GM18517 (cell line): Measurements from ENCODE around the gene ADAM17.

Experiments used
- ATAC-seq: cut with Tn5 transposase; IDR thresholded peaks from one replicate; pipeline ENCODE4 v1.9.1; 2021; ENCODE audit warnings: mild to moderate bottlenecking, moderate library complexity; ENCODE audit not compliant: unreplicated experiment

Gene ADAM17

DNA sequence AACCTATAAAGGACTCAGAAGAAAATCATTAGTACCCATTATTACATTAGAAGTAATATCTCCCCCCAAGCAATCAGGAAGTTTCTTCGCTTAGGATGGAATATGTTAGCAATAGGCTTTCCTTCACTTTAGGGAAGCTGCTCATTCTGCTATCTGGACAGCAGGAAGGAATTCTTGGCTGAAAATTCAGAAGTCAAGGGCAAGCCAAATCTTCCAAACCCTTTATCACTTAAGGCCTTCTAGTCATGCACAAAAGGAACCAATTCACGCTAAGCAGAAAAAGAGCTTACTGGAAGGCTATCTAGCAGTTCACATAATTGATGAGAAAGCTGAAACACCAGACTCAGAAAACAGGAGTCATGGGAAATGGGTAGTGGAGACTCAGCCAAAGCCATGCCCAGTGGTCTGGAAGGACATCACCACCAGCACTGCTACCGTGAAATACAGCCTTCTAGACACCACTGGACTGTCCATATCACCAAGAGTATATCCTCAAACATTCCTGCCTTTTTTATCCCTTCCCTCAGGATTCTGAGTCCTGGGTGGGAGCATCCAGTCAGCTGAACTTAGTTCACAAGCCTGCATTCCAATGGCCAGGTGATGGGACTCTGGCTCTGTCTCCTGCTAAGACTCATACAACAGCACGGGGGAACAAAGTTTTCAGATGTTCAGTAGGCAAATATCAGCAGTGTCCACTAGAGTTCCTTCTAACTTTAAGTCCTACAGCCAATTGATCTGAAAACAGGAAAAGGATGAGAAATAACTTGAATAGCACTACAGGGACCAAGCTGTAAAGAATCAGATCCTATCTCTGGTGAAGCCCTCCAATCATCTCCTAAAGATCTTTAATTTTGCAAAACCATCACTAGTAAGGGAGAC, 14.8 kb upstream of the ADAM17 start:
- ATAC-seq = no peak

DNA sequence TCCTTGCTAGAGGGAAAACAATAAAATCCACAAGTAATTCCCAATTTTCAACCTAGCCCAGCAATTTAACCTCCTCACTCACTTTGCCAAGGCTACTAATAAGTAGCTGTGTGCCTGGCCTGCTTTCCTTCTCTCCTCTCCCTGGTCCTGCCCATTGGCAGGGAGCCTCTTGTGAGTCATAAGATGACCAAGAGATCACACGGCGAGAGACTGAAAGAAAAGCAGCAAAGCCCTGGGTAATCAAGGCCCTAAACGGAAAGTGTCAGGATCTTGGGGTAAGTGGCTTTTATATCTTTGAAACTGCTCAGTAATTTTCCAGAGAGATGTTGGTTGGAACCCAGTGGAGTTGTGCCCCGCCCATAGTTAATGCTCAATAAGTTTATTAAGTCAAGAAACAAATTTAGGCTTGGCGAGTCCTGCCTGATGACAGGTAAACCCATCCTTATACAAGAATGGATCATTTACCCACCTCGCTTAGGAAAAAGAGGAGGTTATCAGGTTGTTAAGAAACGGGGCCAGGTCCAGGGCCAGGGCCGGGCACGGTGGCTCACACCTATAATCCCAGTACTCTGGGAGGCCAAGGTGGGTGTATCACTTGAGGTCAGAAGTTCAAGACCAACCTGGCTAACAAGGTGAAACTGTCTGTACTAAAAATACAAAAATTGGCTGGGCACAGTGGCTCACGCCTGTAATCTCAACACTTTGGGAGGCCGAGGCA, 10.0 kb upstream of the ADAM17 start:
- ATAC-seq = no peak

DNA sequence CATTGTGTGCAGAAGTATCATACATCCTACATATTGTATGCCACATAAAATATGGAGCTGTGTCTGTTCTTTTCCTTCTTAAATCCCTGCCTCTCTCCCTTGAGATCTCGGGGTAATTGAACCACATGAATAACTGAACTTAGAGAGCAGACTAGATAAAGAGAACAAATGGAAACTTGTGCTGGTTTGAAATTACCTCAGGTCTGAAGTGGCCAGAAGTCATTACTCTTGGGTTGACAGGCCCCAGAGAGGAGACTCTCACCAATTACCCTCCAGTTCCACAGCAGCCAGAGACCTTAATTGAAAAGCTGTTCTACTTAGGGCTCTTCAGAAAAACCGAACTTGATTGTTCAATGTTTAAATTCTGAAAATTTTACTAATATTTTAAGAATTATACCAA, 5.0 kb upstream of the ADAM17 start:
- ATAC-seq = no peak

DNA sequence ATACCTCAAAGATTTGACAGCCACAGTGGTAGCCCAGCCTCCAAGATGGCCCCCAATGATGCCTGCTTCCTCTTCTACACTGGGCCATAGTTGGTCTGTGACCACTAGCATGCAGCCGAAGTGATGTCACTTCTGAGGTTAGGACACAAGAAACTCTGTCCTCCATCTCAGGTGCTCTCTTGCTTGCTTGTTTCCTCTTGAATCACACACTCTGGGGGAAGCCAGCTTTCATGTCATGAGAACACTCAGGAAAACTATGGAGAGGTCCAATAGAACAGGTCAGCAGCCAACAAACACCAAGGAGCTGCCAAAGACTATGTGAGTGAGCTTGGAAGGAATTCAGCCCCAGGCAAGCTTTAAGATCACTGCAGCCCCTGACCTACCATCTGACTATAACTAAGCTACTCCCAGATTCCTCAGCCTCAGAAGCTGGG, 3.3 kb upstream of the ADAM17 start:
- no peak for ATAC-seq

DNA sequence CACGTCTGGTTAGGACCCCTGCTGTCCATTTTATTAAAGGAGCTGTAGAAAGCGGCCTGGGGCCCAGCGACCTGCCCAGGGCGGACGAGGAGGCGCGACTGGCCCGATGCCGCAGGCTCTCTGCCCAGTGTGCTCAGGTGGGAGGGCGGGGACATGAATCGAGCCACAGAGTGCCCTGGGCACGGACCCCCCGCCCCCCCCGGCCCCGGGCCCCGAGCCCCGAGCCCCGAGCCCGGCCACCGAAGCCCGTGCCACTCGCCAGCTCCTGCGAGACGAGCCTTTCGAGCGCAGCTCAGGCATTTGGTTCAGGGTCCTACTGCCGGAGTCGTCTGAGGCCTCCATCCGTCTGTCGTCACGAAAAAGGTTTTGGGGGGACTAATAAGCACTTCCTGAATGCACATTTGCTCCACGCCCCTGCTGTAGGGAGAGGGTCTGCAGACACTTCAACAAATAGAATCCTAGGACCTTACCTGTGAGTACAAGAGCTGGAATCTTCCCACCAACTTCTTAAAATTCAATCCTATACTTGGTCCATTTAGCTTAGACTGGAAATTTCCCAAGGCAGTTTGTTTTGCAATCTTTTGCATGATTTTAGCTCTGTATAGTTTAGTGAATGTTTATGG, 602 bp upstream of the ADAM17 start:
- ATAC-seq = peak; percentile 26

DNA sequence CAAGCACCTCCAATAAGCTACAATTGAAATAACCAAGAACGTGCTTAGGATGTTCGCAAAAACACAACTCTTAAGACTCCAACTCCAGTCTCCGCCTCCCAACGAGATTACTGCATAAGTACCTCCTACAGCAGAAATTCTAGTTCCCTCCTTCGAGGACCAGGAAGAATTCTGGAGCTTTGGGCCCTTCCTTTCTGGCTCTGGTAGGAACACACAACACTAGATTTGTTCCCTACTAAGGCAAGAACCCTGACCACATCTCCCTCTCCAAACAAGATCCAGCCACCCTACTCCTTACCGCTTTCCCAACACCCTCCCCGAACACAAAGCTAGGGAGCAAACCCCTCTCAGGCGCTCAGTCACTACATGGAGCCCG, 721 bp downstream of the ADAM17 start:
- no peak for ATAC-seq

DNA sequence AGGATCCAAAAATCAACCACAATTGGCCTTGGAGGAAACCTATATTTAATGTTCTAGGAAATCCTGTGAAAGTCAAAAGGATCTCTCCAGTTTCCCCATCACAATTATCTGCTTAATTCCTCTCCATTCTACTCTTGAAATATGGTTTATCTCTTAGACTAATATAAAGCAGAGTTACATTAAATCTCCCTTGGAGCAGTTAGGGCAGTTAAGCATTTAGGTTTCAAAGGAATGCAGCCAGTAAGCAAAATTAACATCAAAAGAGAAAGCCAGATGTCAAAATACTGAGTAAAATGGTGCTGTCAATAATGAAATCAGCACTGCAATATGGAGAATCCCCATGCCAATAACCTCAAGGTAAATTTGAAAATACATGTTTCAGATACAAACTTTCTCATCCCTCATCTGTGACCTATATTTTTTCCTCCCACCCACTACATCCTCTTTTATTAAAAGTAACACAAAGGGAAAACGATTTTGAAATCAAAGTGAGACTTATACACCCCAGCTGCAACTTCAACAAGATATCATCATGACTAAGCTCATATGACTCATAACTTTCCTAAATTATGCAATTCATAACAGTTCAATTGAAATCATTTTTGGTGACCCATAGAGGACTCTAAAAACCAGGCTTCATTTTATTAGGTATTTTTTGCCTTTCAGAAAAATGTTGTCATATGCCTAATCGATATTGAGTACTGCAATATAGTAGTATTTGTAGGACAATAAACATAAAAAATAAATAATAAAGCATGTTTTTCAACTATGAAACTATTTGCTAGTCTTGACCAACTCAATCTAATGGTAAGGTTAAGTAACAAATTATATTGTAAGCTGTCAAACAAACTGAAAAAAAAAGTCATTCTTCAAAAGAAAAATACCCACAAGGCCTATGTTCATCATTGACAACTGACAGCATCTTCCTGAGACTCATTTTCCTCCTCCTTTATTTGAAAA, 3.1 kb downstream of the ADAM17 start:
- no peak for ATAC-seq

DNA sequence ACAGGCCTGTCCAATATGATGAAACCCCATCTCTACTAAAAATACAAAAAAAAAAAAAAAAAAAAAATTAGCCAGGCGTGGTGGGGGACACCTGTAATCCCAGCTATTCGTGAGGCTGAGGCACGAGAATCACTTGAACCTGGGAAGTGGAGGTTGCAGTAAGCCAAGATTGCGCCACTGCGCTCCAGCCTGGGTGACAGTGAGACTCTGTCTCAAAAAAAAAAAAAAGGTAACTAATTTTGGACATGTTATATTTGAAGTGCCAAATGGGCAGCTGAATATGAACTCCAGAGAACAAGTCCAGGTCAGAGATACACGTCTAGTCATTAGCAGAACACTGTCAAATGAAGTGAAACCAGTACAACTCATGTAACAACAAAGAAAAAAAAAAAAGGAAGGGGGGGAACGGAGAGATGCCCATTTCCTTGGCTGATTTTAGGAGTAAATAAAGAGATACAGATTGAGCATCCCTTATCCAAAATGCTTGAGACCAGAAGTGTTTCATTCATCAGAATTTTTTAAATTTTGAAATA, 4.7 kb downstream of the ADAM17 start:
- ATAC-seq = peak; percentile 28

DNA sequence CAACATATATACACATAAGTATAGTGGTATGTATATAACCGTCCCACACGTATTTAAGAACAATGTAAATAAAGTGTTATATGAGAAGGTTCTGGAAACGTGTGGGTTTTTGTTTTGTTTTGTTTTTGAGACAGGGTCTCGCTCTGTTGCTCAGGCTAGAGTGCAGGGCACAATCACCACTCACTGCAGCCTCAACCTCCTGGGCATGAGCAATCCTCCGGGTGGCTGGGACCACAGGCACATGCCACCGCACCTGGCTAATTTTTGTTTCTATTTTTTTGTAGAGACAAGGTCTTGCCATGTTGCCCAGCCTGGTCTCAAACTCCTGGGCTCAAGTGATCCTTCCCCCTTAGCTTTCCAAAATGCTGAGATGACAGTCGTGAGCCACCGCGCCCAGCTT, 6.2 kb downstream of the ADAM17 start:
- ATAC-seq = no peak

DNA sequence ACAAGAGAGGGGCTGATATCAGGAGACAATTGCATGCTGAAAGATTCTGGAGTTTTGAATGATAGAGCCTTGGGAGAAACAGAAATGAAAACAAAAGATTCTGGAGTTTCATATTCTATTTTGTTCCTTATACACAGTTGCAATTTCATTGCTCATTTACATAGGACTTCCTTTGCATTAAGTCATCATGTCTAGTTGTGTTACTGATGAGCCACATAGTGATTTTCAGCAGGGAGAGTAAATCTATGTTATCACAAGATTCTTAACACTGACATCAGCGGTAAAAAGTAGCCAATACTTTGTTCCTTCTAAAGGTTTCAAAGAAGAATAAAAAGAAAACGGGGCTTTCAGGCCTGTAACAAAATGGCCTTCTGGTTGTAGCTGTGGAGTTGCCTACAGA, 7.1 kb downstream of the ADAM17 start:
- peak; percentile 47 for ATAC-seq

DNA sequence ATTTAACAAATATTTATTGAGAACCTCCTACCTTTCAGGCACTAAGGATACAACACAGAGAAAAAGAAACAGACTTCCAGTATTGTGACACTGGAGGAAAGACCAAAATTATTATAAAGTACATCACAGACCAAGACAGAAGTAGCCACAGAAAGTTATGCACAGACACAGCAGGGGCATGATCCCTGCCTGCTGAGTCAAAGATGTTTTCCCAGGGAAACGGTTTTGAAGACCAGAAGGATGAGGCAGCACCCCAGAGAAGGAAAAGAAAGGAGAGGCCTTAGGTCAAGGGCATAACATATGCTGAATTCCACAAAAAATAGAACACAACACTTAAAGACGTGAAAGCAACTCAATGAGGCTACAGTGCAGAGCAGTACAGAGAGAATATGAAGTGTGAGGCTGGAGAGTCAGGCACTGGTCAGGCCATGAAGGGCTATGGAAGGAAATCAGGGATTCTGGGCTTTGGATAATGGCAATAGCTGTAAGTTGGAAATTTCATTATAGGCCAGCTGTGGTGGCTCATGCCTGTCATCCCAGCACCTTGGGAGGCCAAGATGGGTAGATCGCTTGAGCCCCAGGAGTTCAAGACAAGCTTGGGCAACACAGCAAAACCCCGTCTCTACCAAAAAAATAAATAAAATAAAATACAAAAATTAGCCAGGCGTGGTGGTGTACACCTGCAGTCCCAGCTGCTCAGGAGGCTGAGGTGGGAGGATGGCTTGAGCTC, 8.2 kb downstream of the ADAM17 start:
- no peak for ATAC-seq

DNA sequence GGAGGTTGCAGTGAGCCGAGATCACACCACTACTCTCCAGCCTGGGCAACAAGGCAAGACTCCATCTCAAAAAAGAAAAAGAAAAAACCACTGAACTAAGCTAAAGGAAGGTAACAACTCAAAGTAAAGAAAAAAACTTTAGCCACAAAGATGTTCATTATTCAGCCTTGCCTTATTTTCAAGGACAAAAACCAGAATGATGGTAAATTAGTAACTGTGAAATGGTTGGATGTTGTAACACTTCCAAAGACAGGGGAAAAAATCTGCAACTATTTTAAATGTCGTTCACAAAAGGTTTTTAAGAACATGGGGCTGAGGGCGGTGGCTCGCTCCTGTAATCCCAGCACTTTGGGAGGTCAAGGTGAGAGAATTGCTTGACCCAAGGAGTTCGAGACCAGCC, 10.1 kb downstream of the ADAM17 start:
- ATAC-seq = no peak

DNA sequence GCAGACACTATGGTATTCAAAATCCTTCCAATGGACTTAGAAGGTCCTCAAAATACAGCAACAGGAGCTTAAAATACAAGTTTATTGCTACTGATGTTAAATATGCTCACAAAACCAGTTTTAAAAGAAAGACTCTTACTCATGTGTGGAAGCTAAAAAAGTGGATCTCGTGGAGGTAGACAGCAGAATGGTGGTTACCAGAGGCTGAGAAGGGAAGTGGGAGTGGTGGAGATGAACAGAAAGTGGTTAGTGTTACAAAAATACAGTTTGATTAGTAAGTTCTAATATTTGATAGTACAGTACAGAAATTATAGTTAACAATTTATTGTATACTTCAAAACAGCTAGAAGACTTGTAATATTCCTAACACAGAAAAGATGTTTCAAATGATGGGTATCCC, 12.1 kb downstream of the ADAM17 start:
- no peak for ATAC-seq

DNA sequence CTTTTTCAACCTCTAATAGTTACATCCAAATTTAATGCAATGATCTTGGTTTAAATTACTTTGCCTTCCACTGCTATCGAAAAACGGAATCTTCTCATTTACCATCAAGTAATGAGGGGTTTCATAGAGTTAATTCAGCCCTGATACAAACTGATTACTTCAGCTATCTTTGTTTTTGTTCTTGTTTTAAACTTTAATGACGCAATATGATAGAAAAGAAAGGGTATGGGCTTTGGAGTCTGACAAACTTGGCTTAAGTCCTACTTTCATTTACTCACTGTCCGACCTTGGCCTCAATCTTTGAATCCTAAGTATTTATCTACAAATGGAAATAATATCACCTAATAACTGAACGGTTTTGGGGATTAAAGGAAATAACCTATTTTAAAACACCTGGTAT, 16.1 kb downstream of the ADAM17 start:
- ATAC-seq = no peak

DNA sequence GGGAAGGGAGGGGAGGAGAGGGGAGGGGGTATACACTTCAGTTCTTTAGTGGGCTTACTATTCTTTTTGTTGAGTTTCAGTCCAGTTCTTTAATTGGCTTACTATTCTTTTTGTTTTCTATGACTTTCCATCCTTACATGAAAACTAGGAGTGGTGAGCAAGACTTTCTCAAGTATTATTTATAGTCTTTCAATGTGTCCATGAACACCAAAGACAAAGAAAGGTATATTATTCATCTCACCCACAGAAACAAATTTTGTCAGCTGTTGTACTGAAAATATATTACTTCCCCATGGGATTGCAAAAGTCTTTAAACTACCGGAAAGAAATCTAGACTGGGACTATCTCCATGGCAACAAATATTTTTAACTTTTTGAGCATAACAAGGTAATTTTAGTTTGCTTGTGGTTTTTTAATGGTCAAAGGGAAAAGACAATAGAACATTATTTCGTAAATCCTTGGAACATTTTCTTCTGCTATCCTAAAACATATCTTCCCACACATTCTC, 17.6 kb downstream of the ADAM17 start:
- no peak for ATAC-seq

DNA sequence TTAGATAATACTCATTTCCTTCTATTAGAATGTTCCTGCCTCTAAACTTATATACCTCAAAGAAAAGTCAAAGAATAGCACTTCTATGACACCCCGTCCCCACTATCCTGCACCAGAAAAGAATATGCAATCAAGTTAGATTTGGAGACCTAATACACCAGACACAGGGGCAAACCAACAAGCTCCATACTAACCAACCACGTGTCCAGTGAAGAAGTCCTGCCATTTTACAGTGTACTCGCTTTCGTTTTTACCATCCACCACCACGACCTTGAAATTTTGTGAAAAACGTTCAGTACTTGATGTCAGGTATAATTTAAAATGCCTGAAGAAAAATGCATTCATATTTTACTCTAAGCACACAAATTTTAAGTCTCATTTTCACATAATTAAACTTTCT, 19.1 kb downstream of the ADAM17 start:
- ATAC-seq = no peak

DNA sequence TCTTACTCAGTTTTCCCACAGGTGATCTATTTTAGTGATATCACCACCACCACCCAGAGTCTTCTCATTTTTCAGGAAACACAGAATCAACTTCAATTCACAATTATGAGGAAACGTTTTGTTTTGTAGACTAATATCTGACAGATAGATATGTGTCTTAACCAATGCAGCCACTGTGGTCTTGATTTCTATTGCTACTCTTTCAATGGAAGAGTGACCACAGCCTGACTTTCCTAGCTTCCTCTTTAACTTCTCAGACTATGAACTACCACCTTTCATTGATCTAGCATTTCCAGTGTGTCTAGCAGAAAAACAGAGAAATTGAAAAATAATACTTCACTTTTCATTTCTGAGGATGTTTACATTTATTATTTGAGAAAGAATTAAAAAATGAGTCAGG, 20.5 kb downstream of the ADAM17 start:
- no peak for ATAC-seq

DNA sequence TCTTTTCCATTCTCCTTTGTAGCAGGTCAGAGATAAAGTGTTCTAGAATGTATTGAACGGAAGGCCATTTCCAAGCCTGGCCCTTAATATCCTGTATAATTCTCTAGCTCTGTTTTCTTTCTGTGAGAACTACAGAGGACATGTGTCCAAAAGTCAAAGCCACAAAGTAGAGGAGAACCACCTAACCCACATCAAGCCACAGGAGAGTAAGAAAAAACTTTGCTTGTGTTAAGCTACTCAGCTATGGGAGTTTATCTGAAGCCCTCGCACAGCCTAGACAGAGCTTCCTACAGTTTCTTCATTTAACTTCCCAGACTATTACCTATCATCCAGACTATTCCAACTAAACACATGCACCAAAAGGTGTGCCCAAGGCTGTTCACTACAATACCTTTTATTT, 22.0 kb downstream of the ADAM17 start:
- ATAC-seq = no peak

DNA sequence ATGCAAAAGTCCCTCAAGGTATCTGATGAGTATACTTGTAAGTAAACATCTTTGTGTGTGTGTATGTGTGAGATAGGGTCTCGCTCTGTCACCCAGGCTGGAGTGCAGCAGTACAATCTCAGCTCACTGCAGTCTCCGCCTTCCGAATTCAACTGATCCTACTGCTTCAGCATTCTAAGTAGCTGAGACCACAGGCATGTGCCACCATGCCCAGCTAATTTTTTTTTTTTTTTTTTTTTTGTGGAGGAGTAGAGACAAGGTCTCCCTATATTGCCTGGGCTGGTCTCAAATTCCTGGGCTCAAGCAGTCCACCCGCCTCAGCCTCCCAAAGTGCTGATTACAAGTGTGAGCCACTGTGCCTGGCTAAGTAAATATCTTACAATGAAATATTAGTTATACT, 23.2 kb downstream of the ADAM17 start:
- no peak for ATAC-seq
